Breast epithelium (tissue), 4 donors: Measurements from ENCODE around the gene PSMG3. TPM values are rescaled to one million over a fixed set of nuclear protein-coding genes. Genes with fewer than 3 reads are reported as not detected.
A peak's percentile ranks its signal among the peaks of the same experiment; 100 is the strongest.

ENCODE experiments used
- DNase-seq, 2 donors: peaks; one replicate each; pipeline ENCODE4 v3.0.0-alpha.2; 2019; ENCODE audit warnings: low spot score in 2 of 2
- H3K27ac ChIP-seq, 2 donors: fragments of 200-600 bp; sonication (generic) in 1 of 2; one replicate each; pipeline ENCODE4 v1.5.1; 2016 to 2019; ENCODE audit warnings: mild to moderate bottlenecking in 1 of 2
- H3K27me3 ChIP-seq, 2 donors: fragments of 200-600 bp; sonication (generic) in 1 of 2; one replicate each; pipeline versions ENCODE4 v1.5.1 to v1.6.0; 2017 to 2019; ENCODE audit warnings: control low read depth in 1 of 2, mild to moderate bottlenecking in 1 of 2
- H3K36me3 ChIP-seq: fragments of 200-600 bp; one replicate; pipeline ENCODE4 v1.5.1; 2019
- H3K4me1 ChIP-seq, 2 donors: fragments of 200-600 bp; sonication (generic); one replicate each; pipeline ENCODE4 v1.5.1; 2016 to 2019; ENCODE audit warnings: control low read depth in 1 of 2
- H3K4me3 ChIP-seq, 3 donors: fragments of 200-600 bp; sonication (generic); 1 replicate in 2 of 3; 2 replicates in 1 of 3; pipeline ENCODE4 v1.5.1; 2016 to 2019; ENCODE audit warnings: mild to moderate bottlenecking in 3 of 3, moderate library complexity in 2 of 3
- H3K9me3 ChIP-seq, 2 donors: fragments of 200-600 bp; sonication (generic) in 1 of 2; one replicate each; pipeline ENCODE4 v1.5.1; 2016 to 2019; ENCODE audit warnings: control low read depth in 1 of 2
- CTCF ChIP-seq, 3 donors: fragments of 450-650 bp; IDR thresholded peaks; one replicate each; pipeline ENCODE4 v1.5.1; 2016 to 2017; ENCODE audit warnings: antibody characterized with exemption in 3 of 3, mild to moderate bottlenecking in 3 of 3, moderate library complexity in 3 of 3
- POLR2A ChIP-seq: fragments of 450-650 bp; IDR thresholded peaks from one replicate; pipeline ENCODE4 v1.6.1; 2016; ENCODE audit warnings: antibody characterized with exemption, mild to moderate bottlenecking, moderate library complexity
- POLR2AphosphoS5 ChIP-seq, 3 donors: sonication (generic); formaldehyde crosslinking; IDR thresholded peaks; one replicate each; pipeline ENCODE4 v1.6.1; 2017; ENCODE audit warnings: antibody characterized with exemption in 3 of 3
- intact Hi-C: fragments of 100-400 bp; cut with DNase I; formaldehyde crosslinking; loops from one replicate; pipeline ENCODE4 v1.15.1; 2023; ENCODE audit warnings: low total_unique reads
- total RNA-seq, 3 donors: library from RNA; depleted of rRNA; stranded (reverse); fragments of >200 nt; gene quantifications; one replicate each; pipeline ENCODE4 v1.1.0, GENCODE V29; 2016

PSMG3 gene
- total RNA-seq, 3 donors from 2014 or later, result 32.6 to 52.8 (median 45.4) TPM

GRCh38 chr7:1563981-1564602 lies 5.7 kb downstream of the PSMG3 start:
- TF ChIP-seq CTCF (IDR thresholded peaks at IDR 0.05), result no peak
- no peak for TF ChIP-seq POLR2AphosphoS5 (IDR thresholded peaks at IDR 0.05)
- TF ChIP-seq POLR2A, result no peak
- H3K4me1 ChIP-seq, result peaks cover 4 to 22% of the 10 kb centered on the region in 2 donors
- no peaks in the 10 kb centered on the region for H3K36me3 ChIP-seq
- intact Hi-C loops, result no loop called here
- DNase-seq, result no peak
- no peaks in the 10 kb centered on the region for H3K9me3 ChIP-seq
- H3K4me3 ChIP-seq, result no peak overlapping the region
- no peaks in the 10 kb centered on the region for H3K27me3 ChIP-seq
- H3K27ac ChIP-seq, result no peak overlapping the region

- DNase-seq, result no peak
- Histone ChIP-seq H3K4me3 (no peak overlapping the region), H3K27ac (no peak overlapping the region), H3K27me3 (no peaks in the 10 kb centered on the region), H3K36me3 (no peaks in the 10 kb centered on the region), H3K4me1 (peaks cover 9 to 19% of the 10 kb centered on the region in 2 donors), H3K9me3 (no peaks in the 10 kb centered on the region)
- intact Hi-C loops, result no loop called here
- TF ChIP-seq POLR2A (no peak), POLR2AphosphoS5 (IDR thresholded peaks at IDR 0.05) (no peak), CTCF (IDR thresholded peaks at IDR 0.05) (no peak)
These were observed 7.2 kb downstream of the PSMG3 start for GRCh38 chr7:1562597-1563051.

GRCh38 chr7:1562116-1562515 lies 7.7 kb downstream of the PSMG3 start:
- Histone ChIP-seq H3K27ac (no peak overlapping the region), H3K36me3 (no peaks in the 10 kb centered on the region), H3K9me3 (no peaks in the 10 kb centered on the region), H3K4me3 (no peak overlapping the region), H3K27me3 (no peaks in the 10 kb centered on the region), H3K4me1 (peaks cover 9 to 19% of the 10 kb centered on the region in 2 donors)
- DNase-seq, result no peak
- intact Hi-C loops, result no loop called here
- TF ChIP-seq CTCF (IDR thresholded peaks at IDR 0.05) (no peak), POLR2AphosphoS5 (IDR thresholded peaks at IDR 0.05) (no peak), POLR2A (no peak)

GRCh38 chr7:1561036-1561940 lies 8.5 kb downstream of the PSMG3 start:
- H3K9me3 ChIP-seq, result no peaks in the 10 kb centered on the region
- peak overlapping the region; percentile 92 for H3K27ac ChIP-seq
- TF ChIP-seq POLR2AphosphoS5 (IDR thresholded peaks at IDR 0.05) (no peak), POLR2A (no peak), CTCF (IDR thresholded peaks at IDR 0.05) (no peak)
- H3K4me1 ChIP-seq, result peaks cover 9 to 19% of the 10 kb centered on the region in 2 donors
- DNase-seq, result no peak
- no peaks in the 10 kb centered on the region for H3K36me3 ChIP-seq
- H3K4me3 ChIP-seq, result peak overlapping the region in 1 of 3 donors; percentile 13
- intact Hi-C loops, result no loop called here
- H3K27me3 ChIP-seq, result no peaks in the 10 kb centered on the region

- Histone ChIP-seq H3K9me3 (no peaks in the 10 kb centered on the region), H3K36me3 (no peaks in the 10 kb centered on the region), H3K4me3 (peak overlapping the region in 2 of 3 donors; percentile 13 to 43), H3K27me3 (no peaks in the 10 kb centered on the region), H3K4me1 (peaks cover 15 to 24% of the 10 kb centered on the region in 2 donors), H3K27ac (peak overlapping the region; percentile 92)
- no peak for TF ChIP-seq CTCF (IDR thresholded peaks at IDR 0.05)
- no peak for DNase-seq
- intact Hi-C loops, result no loop called here
These were observed 9.2 kb downstream of the PSMG3 start for GRCh38 chr7:1560620-1561031.
